DMS153 (cell line): ENCODE measurements around the gene VSTM4.

Experiments
- DNase-seq: peaks from one replicate; lab custom pipeline; 2025; lab: John Stamatoyannopoulos, UW

The VSTM4 gene

DNA sequence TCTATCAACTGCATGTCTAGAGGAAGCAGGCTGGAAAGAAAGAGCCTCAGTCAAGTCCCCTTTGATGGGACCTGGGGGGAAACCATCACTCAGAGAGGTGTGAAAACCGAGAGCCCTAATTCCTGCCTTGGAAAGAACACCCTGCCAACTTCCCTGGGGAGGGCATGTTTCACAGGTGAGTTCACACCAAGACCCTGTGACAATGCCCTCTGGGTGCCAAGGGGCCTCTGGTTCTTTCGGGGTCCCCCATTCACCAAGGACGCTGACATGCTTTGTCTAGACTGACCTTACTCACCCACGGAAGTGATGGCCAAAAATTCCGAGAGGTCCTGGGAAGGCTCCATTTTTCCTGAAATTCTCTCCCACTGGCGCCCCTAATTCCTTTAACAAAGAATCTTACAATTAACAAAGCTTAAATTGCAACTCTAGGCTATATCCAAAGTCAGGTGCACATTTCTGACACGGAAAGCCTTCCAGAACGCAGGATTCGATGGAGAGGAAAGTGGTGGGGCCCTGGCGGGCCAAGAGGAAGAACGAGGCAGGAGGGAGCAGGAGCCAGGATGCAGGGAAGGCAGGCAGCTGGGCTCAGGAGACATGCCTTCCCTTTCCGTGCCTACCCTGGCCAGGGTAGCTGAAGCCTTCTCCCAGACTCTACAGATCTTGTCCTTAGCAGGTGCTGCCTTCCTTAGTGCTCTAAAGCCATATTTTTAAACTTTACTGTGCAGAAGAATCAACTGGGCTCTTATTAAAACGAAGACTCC lies 23.7 kb downstream of the VSTM4 start:
- DNase-seq = no peak

DNA sequence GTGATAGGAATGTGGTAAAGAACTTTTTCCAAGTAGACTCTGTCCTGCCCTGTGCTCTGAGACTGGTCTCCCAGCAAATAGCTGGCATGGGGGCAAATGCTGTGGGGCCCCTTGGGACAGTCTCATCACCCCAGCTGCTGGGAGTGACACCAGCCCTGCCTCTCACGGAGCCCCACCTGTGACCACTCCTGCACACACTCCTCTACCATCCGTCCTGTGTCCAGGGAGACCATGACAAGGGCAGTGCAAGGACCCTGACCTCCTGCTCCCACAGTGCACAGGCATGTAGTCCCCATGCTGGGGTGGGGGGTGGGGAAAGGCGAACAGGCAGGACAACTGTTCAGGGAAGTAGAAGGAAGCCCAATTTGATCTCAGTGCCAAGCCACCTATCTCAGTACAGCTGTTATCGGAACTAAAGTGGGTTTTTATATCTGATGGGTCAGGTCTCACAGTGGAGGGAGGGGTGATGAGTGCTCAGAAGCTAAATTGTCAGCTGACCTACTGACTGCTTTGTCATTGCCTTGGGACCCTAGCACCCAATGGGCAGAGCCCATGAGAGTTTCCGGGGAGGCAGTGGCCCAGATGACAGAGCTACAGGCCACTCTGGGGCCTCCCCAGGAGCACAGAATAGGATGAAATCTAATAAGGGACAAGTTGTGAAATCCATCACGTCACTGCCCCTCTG lies 24.5 kb downstream of the VSTM4 start:
- DNase-seq = no peak

DNA sequence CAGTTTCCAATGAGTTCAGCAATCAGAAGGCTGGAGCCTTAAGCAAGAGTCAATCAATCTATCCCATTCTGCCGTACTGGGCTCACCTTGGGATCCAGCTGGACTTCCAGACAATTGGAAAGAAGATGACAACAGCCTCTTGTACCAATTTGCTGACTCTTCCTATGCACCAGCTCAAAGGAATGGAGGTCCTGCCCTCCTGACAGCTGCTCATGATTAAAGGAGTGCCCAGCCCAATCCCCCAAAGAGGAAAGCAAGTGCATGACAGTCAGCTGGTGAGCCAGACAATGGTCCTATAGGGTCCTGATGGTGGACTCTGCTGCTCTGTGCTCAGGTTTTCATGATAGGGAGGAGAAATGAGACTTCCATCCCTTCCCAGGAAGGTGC lies 25.1 kb downstream of the VSTM4 start:
- no peak for DNase-seq

DNA sequence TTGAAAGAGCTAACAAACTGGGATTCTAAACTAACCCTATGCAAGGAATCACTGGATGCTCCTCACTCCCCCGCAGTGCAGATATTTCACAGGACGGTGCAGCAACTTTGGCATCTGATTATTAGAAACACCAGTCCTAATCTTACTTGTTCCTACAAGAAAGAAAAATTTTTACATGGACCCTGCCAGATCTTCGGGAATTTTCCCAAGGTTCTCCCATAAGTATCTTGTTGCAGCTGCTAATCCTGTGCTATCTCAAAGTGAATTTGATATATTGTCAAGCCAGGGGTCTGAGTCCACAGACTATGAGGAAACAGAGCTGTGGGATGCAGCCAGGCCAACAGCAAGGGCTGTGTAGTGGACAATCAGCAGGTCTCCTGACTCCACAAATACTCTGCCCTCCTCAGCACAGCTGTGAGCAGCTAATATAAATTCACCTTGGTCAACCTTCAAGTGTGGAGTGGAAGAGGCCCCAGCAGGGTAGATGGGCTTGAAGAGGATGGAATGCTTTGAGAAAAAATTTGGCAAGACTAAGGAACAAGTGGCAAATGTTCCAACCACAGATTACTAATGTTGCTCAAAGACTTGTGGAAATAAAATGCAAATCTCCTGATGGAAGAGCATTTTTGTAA lies 25.6 kb downstream of the VSTM4 start:
- no peak for DNase-seq

DNA sequence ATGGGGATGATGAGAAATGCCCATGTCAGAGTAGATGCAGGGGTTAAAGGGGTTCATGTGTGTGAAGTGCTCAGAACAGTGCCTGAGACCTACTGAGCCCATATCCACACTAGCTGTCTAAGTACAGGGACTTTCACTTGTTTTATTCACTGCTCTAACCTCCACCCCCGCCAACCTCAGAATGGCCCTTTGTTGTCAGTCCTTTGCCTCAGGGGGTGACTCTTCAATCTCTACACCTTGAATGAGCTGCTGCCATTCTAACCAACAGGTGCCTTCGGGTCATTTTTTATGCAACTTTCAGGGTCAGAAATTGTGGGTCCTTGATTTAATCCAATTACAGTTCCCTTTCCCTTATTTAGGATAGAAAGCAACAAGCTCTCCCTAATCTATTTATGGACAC lies 26.2 kb downstream of the VSTM4 start:
- DNase-seq = no peak

DNA sequence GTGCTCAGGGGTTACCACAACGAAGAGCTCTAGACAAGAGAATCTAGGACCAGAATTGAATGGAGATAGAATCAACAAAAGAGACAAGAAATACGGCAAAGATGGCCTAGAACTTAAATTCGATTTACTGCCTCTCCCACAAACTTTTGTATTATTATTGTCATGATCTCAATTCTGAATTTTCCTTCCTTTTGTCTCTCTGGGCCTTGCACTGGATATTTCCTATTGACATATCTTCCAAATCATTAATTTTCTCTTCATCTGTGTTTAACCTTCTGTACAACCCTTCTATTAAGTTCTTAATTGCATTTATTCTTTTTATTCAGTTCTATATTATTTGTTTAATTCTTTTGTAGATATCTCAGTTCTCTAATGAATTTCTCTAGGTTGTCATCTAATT lies 28.4 kb downstream of the VSTM4 start:
- DNase-seq = no peak

DNA sequence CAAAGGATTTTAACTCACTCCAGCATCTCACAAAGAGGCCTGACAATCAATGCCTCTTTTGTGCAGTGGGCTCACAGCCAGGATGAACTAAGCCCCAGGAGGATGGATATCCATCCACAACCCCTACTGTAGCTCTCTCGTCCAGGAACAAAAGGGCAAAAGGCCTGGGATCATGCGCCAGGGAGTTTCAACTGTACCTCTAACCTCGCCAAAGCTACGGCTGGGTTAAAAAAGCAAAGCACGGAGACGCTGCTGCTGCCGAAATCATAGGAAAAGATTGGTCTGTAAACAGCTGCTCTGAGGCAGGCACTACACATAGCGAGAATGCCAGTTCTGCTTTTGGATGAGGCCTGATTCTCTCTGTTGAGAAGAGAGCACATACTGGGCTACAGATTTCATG lies 32.1 kb downstream of the VSTM4 start:
- DNase-seq = no peak

DNA sequence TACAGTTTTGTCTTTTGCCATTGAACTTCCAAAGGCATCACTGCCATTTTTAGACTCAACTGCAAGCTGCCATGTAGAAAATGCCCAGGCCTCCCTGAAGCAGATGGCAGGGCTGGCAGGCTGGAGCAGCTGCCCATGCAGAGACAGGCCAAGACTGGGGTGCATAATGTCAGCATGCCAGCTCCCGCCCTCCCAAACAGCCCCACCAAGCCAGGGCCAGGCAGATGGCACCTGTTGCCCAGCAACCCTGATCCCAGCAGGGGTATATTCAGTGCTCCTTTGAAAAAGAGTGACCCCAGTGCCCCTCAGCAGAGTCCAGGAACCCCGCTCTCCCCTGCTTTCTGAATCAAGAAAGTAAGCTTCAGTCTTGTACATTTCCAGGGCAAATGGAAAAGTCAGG lies 32.6 kb downstream of the VSTM4 start:
- DNase-seq = no peak

DNA sequence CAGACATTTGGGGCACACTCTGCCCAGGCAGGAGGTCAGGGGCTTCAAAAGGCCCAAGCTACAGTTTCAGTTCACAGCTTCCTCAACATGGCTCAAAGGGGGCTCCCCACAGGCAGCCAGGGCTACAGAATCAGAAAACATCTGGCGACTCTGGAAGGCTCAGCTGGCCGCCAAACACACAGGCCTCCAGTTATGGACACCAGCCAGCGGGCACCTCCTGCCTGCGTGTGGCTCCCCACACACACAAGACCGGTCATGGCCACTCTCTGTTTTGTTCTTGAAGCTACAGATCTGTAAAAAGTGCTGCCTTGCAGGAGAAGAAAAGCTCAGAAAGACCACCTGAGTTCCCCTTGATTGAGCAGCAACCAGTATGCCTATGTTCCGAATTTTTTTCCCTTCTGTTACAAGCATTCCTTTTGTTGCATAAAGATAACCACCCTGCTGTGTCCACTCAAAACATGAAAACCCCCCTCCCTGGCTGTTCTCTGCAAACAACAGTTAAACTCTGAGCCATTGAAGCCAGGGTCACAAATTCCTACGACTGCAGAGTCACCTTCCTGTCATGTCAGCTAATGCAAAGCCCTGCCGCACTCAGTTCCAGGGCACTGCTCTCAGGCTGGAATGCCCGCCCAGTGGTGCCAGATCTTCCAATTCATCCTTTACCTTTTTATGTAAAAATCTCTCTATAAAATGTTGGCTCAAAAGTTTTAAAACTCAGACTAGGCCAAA lies 33.6 kb downstream of the VSTM4 start:
- no peak for DNase-seq

DNA sequence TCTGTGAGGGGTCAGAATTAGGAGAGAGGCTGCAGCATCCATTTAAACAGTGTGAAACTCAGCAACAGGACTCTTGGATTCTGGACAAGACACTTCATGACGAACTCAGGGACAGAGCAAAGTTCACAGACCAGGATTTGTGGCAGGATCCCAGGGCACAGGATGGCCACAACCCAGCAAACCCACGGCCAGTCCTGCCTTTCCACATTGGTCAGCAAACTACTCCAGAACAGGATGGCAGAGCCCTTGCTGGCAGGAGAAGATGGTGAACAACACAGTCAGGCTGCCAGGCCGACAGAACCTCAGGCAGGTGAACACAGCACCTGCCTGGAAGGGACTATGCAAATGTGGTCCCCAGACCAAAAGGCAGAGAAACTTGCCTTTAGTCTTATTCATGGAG lies 34.4 kb downstream of the VSTM4 start:
- no peak for DNase-seq

DNA sequence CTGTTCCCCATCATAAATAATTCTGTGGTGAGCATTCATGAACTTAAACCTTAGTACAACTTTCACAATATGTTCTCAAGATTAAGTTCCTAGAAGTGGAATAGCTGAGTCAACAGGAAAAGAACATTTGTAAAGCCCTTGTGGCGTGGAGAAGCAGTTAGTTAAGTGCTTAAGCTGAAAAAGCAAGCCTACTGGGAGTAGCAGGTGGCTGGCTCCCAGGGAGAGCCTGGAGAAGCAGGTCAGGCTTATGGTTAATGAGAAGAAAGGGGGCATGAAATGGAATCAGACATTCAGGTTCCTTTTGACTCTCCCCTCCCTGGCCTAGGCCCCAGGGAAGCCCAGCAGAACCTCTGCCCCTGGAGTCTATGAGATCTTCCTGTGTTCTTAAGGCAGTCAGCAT lies 35.3 kb downstream of the VSTM4 start:
- no peak for DNase-seq

DNA sequence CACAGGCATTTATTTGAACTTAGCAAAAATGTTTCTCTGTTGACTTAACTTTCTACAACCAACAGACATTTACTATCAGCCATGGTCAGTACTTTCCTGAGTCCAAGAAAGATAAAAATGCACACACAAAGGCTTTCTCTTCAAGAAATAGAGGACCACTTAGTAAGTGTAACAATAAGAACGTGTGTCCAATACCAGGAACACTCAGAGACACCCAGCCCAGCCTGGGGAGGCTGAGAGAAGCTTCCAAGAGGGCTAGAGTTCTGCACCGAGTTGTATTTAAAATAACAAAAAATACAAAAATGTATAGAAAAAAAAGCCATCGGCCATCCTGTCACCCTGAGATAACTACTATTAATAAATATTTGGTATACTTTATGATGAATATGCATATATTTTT lies 35.8 kb downstream of the VSTM4 start:
- no peak for DNase-seq

DNA sequence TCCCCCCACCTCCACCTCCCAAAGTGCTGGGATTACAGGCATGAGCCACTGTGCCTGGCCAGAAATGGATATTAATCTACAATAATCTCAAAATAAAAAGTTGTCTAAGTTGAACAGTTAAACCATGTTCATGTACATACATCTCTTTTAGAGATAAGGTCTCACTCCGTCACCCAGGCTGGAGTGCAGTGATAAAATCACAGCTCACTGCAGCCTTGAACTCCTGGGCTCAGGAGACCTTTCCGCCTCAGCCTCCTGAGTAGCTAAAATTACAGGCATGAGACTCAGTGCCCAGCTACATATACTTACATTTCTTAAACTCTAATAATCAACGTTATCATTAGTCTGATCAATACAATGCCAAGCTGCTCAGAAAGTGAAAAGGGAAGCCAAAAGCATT lies 36.2 kb downstream of the VSTM4 start:
- no peak for DNase-seq

DNA sequence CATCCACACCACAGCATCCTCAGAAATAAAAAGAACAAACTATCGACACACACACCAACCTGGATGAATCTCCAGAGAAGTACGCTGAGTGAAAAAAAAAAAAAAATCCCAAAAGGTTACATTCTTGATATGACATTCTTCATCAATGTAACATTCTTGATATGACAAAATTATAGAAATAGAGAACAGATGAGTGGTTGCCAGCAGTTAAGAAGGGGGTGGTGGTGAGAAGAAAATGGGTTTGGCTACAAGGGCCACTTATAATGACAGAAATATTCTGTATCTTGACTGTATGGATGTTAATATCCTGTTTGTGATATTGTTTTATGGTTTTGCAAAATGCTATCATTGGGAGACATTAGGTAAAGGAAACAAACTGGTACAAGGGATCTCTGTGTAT lies 36.9 kb downstream of the VSTM4 start:
- no peak for DNase-seq

DNA sequence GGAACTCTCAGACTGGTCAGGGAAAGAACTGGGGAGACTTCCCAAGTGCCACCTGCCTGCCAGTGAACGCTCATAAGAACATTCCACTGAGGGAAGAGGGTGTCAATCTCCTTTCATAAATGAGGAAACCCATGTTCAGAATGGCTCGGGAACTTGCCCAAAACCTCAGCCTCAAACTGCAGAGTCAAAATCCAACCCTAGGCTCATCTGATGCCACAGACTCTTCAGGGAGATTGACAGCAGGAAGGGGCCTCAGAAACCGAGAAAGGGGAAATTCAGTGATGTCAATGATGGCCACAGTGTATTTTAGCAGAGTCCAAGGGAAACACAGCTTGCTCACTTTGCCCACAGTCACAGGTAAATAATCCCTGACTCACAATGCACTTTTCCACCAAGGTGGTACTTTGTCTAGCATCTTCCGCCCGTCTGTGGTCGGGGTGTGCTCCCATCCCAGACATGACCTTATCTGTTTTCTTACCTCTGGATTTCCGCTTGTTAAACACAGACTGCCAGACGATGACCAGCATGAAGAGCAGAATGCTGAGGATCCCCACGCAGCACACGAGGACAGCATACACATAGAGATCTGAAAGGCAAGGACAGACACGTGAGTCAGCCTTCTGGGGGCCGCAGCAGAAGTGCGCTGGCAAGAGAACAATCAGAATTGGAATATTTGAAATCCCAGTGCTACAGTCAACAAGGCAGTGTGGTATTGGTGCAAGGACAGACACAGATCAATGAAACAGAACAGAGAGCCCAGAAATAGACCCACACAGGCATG lies 38.4 kb downstream of the VSTM4 start:
- DNase-seq = no peak

DNA sequence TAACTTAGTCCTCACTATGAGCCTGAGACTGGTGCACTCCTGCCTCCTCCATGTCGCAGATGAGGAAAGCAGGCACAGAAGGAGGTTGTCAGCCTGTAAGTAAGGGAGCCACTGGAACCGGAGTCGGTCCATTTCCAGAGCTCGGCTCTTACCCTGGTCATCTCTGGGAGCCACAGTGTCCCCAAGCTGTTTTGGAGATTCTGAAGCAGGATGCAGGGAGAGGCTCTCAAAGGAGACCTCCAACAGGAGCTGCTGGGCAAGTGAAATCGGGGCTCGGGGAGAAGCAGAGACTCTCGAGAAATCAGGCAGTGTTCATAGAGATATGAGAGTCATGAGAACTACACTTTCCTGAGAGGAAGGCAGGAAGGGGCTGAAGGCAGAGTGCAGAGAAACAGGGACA lies 39.0 kb downstream of the VSTM4 start:
- no peak for DNase-seq

DNA sequence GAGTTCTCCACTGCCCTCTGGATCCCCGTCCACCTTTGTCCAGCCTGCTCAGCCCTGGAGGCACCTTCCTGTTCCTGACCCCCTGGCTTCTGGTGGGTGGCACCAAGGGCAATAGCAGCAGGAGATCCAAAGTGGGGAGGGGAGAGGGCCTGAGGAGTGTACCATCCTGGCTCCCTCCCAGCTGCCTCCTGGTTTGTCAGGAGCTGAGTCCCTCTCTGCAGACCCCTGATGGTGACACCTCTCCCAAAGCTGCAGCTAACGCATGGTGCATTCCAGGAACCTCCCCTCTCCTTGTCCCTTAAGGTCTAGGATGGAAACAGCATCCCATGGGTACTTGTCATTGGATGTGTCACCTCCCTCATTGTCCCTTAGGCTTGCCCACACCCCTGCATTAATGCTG lies 39.6 kb downstream of the VSTM4 start:
- no peak for DNase-seq

DNA sequence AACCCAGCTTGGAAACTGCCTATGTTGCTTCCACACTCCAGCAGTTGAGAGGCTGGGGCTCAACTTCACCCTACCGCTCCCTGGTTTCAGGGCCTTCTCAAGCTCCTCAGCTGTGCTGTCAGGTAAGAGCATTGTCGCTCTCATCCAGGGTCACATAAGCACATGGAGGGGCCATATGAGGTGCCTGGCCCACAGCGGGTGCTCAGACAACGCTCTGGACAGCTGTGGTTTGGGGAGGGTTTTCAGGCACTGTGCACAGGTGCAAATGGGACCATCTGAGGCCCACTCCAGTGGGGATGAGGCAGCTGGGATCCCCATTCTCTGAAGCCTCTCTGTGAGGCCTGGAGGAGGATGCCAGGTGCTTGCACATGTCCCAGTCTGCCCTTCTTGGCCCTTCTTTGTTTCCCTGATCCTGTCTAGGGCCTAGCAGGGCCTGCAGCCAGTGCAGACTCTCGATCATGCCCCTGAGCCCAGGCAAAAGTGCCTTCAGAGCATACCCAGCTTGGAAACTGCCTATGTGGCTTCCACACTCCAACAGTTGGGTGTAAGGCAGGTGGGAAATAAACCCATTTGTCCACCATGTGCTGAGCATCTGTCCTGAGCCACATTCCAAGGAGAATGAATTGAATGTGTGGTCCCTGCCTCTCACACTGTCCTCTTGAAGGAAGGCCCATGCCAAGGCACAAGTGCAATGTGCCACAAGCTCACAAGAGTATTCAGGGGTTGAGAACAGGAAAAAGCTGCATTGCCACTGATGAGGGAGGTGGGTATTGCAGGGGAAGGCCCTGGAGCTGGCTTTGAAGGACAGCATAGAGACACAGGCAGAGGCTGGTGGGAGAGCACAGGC lies 40.3 kb downstream of the VSTM4 start:
- DNase-seq = no peak

DNA sequence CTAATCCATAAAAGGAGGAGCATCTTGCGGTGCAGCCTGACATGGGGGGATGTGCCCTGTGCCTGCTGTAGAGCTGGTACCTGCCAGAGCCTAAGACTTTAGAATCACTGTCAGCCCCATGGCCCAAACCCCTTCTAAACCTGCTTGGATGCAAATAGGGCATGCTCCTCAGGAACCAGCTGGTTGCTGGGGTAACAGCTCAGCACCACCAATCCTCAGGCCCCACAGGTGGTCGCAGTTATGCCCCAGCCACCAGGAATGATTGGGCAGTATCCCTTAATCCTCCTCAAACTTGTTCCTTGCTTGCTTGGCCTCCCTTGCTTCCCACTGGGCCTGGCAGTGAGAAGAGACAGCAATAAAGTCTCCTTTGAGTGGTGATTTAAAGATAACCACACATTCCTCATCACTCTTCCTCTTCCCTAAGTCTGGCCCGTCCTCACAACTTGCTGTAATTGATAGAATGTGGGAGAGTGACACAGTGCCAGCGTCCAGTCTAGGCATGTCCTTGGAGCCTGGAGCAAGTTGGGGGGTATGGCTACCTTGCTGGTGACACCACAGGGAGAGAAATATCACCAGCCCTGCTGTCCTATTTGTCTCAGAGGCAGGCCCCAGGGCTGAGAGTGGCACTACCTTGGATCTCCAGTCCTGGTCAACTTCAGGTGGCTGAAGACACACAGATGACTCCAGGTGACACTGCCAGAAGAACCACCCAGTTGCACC lies 43.0 kb downstream of the VSTM4 start:
- DNase-seq = no peak

DNA sequence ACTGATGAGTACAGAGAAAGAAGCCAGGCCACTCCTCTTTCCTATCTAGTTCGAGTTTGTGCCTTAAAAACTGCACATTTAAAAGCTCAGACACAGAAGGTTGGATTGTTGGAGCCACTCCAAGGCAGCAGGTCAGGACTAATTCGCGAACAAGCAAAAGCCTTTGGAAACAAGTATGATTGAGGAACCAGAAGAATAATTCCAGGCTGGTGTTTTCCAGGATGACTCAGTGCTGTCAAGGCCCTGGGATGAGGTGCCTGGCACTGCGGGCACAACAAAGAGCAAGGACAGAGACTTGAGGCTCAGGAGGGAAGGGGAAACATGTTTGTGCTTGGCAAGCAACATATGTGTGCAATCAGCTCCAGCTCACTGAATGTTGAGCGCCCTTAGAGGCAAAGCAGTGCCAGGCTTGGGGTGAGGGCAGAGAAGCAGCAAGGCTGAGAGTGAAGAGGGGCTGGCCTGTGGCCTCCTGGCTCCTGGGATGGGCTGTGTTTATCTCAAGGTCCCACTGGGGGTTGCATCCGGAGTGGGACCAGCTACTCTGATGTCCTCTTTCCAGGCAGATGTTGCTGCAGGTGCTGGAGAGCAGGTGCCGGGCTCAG lies 44.1 kb downstream of the VSTM4 start:
- DNase-seq = no peak
